Activated CD4-positive, CD25-positive, alpha-beta regulatory T cell treated with anti-CD3 and anti-CD28 coated beads, Interleukin-2, amount 50 U/mL, for 16 hours (primary cell): ENCODE measurements around the gene FHAD1.
A peak's percentile ranks its signal among the peaks of the same experiment; 100 is the strongest.

Experiments
- DNase-seq: peaks from one replicate; pipeline ENCODE4 v3.0.0-alpha.2; 2020; ENCODE audit warnings: low read depth, low spot score

FHAD1 gene

DNA sequence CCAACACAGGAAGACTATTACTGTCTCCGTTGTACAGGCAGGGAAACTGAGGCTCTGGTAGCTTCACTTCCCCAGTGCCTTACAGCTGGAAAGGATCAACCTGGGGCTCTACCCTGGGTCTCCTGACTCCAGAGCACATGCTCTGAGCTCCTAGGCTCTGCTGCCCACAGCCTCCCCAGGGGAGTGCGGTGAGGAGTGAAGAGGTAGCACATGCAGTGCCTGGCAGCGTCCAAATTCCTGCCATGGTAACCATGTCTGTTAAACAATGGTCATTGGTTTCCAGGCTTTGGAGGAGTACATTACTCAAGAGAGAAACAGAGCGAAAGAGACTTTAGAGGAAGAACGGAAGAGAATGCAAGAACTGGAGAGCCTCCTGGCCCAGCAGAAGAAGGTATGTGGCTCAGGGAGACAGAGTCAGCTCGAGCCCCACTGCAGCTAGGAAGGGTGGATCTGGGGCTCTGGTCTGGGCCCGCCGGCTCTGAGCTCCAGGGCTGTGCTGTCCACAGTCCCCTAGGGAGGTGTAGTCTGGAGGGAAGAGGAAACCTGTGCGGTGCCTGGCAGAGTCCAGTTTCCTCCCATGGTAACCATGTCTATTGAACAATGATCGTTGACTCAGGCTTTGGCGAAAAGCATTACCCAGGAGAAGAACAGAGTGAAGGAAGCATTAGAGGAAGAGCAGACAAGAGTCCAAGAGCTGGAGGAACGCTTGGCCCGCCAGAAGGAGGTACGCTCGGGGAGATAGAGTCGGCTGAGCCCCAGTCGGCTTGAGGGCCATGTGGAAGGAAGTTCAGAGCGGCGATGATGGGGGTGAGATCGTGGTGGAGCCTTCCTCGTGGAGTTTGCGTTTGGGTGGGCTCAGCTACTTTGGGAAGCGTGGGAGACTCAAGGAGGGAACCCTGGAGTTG lies 98.0 kb downstream of the FHAD1 start:
- no peak for DNase-seq

DNA sequence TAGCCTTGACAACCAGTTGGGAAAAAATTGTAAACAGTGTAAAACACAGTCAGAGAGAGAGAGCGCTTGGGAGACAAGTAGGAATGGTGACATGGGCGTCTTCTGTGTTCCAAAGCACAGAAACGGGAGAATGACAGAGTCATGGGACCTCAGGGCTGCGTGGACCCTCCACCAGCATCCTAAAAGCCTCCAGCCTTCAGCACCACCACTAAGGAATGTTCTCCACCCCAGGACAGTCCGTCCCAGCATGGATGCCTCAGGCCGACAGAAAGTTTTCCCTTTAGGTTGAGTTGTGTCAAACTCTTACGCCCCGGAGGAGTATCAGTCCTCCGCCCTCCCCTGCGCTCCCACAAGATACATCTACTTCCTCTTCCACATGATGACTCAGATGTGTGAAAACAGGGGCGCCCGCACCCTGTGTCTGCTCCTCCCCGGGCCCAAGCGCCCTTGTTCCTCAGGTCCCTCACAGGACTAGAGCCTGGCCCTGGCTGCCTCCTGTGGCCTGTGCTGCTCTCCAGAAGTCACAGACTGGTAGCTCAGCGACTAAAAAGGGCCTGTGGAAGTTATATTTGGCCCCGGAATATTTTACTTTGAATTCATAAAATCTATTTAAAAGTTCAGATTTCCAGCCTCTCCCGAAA lies 98.8 kb downstream of the FHAD1 start:
- DNase-seq = peak; percentile 13

DNA sequence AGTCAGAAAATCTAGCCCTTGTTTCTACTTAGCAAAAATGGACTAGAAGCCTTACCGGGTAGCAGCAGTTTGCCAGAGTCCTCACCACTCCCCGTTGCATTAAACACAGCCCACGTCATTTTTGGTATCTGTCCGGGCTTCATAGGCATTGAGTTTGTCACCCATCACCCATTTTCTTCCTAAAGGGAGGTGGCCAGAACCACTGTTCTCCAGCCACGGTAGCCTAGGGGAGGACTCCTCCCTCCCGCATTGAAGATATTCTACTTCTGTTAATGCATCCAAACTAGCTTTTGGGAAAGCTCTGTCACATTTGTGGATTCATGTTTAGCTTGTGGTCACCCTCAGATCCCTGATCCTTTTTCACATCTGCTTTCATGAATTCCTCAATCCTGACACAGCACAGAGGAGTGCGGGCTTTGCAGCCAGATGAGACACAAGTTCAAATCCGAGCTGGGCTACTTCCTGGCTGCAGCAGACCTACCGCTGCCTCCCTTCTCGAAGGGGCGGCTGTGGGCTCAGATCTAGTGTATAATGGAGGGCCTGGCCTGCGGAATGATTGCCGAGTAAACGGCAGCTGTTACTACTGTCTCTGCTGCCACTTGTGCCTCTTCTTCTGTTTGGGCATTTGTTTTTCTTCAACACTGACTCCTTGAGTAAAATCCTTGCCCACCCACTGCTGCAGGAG lies 99.5 kb downstream of the FHAD1 start:
- DNase-seq = no peak

DNA sequence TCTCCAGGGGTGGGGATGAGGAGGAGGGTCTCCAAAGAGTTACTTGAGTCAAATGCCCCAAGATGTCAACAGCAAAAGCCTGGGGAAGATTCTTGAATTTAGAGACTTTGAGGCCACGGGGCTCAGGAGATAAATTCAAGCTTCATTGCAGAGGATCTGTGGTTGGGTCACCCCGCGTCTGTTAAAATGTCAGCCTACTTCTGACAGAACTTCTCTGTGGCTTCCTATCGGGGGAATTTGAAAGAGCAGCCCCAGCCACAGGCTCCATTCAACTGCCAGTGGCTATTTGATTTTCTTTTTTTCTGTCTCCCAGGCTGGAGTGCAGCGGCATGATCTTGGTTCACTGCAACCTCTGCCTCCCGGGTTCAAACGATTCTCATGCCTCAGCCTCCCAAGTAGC lies 100.2 kb downstream of the FHAD1 start:
- DNase-seq = no peak

DNA sequence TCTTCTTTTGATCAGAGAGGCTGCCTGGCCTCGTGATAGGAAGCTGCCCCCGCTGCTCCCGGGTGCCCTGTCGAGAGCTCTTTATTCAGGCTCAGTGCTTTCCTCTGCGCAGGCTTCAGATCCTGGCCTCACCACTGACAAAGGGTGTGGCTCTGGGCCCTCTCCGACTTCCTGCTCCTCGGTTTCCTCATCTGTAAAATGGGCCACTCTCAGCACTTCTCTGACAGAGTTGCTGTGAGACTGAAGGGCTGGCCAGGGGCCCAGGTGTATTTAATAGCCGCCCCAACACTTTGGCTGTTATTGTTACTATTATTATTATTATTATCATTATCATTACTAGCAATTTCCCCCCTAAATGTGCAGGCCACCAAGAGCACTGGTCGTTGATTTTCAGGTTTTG lies 101.6 kb downstream of the FHAD1 start:
- DNase-seq = no peak

DNA sequence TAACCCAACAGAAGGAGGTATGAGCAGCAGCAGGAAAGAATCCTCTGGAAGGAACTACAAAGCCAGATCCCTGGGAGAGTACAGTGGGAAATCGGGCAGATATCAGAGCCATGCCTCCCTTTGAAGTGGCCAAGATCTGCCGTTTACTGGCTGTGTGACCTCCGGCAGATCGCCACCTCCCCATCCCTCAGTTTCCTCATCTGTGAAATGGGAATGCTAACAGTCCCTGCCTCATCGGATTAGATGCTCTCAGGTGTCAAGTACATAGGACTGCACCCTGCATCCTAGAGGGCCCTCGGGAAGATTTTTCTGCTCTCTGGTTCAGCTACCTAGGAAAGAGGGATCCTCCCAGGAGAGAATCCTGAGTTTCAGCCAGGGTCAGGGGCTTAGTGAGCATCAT lies 102.1 kb downstream of the FHAD1 start:
- no peak for DNase-seq

DNA sequence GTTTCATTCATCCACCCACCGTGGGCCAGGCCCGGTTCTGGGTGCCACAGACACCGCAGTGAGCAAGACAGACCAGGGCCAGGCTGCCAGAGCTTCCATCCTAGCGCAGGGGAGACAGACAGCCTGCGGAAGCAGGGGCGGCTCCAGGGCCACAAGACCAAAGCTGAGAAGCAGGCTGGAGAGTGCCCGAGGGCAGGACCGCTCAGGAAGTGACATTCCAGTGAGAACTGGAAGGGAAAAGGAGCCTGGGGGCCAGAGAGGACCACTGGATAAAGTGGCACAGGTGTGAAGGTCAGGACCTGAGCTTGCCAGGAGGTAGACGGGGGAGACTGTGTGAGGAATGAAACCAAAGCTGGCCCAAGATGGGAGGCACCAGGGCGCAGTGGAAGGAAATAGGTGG lies 103.1 kb downstream of the FHAD1 start:
- DNase-seq = no peak

DNA sequence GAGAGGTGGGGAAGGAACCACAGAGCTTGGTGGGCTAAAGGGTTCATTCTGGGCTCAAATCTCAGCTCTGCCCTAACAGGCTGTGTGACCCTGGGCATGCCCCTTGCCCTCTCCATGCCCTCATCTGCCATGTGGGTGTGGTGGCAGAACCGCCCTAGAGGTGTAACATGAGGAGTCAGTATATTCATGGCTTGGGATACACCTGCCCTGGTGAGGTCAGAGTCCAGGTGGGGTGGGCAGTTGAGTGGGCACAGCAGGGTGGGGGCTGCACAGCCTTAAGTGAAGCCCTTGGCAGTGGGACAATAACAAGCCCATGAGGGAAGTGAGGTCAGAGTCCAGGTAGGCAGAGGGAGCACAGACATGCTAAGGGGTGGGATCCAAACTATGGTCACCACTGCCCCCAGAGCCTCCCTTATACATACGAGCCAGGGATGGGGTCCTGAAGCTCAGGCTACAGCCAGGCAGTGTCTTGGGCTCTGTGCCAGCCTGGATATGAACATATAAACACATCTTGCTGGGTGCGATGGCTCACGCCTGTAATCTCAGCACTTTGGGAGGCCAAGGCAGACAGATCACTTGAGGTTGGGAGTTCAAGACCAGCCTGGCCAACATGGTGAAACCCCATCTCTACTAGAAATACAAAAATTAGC lies 103.7 kb downstream of the FHAD1 start:
- no peak for DNase-seq

DNA sequence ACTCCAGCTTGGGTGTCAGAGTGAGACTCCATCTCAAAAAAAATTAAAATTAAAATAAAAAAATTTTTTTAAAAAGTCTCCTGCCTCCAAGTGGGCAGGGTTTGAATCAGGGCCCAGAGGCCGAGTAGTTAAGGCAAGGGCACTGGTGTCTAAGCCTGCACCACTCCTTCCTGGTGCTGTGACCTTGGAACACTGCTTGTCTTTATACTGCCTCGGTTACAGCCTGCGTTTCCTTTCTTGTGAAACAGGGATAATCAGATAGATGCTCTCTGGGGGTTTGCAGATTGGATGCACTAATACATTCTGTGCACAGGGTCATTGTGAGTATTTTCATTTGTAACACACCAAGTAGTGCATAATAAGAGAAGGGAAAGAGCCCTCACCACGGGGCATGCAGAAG lies 104.3 kb downstream of the FHAD1 start:
- no peak for DNase-seq

DNA sequence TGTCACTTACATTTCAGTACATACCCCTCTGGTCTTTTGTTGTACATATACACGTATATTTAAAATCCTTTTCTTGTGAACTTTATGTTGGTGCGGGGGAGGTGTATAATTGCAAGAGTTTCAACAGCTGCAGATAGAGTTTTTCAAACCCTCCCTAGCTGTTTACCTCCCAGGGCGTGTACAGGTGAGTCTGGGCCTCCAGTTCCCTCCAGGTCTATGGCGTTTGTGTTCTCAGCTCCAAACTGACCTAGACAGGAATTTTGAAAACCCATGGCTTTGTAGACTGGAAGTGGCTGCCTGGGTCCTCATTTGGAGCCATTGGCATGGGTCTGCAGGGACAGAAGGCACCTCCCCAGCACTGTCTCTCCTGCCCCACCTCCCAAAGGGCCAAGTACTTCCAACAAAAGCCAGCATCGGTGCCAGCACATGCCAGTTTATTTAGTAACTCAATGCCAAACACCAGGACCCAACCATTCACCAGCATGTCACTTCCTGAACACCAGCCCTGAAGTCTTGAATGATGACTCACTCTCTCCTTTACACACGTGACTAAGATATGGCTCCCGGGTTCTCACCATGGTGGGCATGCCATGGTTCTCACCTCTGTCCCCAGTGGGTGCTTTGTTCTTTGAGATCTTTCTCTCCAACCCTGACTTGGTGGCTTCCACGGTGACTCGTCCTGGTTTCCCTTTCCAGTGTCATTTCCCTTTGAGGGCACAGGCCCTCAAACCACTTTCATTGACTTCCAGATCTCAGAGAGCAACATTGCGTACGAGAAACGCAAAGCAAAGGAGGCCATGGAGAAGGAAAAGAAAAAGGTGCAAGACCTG lies 105.3 kb downstream of the FHAD1 start:
- no peak for DNase-seq

DNA sequence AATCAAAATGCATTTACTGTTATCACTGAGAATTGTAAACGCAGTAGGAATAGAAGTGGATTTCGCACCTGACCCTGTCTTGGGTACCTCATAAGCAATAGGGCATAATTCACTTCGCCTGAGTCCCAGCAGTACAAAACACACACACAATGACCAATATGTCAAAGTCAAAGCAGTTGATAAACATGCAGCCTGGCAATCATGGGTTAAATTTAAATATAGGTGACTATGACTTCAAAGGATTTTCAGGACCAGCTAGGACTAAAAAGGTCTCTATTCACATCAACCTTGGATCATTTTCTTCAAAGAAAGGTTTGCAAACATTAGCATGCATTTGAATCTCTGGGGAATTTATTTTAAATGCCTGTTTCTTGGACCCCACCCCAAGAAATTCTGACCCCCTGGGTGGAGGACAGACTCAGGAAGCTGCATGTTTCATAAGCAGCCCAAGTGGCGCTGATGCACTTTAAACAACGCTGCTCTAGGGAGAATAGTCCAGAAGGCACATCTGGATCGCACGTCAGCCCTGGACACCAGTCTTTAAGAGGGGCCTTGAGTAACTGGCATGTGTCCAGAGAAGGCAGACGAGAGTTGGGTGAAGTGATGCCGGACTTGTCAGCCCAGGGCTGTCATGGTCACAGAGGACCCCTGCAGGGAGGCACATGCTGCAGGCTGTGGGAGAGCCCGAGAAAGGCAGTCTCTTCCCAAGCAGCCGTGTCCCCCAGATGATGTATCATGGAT lies 107.0 kb downstream of the FHAD1 start:
- no peak for DNase-seq

DNA sequence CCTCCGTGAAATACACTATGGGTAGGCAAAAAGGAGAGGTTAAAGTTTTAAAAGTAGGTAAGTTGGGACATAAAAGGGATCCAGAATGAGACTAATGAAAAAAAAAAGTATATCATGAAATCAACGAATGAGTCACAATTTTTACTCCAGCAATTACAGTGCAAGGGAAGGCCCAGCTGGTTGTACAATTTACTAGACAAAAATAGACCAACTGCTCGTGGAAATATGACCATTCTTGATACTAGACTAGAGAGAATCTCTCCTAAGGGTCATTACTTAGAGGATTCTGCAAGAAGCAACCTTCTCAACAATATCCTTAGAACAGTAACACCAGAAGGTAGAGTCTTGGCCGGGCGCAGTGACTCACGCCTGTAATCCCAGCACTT lies 107.5 kb downstream of the FHAD1 start:
- no peak for DNase-seq

DNA sequence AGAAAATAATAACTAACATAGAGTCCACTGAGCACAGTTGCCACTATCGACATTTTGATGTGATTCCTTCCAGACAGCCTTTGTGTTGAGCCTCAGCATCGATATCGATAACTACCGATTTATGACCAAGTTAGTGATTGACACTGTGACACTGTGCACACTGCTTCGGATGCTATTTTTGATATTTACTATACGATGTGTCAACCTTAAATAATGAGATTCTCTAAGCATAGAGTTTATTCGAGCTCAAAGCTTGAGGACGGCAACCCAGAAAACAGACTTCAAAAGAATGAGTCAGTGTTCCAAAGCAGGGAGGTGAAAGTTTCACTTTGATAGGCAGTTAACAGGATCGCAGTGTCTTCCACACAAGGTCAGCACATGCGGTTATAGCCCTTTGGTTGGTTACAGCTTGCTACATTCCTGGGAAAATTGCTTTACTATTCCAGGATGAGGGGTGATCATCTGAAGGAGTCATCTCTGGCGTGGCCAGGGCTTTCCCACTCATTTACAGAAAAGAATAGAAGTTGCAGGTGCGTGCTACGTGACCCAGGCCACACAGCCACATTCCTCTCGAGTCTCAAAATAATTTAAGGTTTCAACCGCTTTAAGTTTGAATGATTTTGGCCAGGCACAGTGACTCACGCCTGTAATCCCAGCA lies 109.1 kb downstream of the FHAD1 start:
- no peak for DNase-seq

DNA sequence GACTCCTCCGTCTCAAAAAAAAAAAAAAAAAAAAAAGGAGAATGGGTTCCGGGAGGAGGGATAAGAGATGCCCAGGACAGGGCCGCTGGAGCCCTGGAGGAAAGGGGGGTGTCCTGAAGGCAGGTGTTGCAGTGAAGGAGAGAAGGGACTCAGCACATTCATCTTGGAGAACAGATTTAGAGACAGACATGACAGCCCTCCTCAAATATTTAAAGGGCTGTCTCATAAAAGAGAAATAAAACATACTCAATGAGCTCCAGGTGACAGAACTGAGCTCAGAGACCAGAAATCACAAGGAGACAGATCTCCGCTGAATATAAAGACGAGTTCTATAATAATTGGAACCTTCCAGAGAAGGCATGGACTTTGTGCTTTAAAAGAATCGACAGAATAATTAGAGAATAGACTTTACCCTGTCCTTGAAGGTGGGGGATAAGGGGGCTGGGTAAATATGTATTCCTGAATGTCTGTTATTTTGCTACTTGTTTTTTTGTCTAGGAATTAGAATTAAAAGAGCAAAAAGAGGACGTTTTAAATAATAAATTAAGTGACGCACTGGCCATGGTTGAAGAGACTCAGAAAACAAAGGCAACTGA lies 110.7 kb downstream of the FHAD1 start:
- DNase-seq = no peak

DNA sequence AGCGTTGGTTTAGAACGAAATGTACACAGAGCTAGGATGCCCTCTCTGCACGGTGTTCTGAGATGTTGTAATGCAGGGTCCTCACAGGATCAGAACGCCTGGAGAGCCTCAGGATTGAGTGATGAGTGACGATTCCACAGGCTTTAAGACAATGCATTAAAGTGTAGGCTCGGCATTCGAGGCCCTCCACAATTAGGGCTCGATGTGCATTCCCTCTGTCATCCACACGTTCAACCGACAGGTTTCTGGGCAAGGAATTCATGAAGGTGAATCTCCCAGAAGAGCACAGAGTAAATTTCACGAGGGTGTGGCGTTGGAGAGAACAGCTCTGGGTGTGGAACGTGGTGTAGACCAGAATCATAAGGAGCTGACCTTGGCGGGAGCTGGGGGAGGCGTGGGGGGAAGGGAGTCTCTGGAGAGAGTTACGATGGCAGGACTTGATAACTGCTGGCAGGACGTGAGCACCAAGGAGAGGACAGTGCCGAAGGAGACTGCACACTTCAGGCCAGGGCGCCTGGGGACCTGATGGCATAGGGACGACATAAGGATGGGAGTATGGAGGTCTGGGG lies 111.6 kb downstream of the FHAD1 start:
- DNase-seq = no peak

DNA sequence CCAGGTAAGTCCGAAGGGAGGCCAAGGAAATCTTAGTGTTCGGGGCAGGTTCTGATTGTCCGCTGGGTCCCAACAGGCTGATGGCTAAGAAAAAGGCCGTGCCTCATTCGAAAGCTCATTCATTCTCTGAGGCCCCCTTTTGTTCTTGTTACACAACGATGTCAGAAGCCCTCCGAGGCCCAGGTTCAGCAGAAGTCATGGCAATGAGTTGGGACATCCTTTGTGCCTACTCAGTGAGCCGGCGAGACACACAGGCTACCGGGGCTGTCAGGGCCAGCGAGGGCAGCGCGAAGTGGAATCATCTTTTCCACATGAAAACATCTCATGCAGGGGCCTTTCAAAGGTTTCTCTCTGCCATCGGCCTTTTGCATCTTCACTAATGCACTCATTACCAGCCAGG lies 113.7 kb downstream of the FHAD1 start:
- no peak for DNase-seq

DNA sequence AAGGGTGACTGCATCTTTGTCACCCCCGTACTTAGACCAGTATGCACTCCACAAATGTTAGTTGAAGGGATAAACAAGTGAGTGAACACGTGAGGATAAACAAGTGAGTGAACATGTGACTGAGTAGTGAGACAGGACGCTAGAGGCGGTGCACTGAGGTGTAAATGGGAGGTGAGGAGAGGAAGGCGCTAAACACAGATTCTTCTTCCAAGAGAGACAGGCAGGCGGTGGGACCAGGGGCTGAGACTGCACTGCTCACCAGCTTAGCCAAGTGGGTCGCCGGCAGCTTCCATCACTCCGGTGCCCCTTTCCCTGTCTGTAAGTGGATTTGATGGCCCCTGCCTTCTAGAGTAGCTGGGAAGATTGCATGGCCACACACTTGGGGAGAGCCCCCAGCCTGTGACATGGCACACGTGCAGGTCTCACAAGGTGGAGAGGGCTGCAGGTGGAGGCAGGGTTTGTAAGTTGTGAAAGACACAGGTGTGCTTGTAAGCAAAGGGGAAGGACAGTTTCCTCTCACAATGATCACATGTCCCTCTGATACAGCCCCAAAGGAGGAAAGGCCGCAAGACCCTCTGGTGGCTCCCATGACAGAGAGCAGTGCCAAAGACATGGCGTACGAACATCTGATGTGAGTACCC lies 115.2 kb downstream of the FHAD1 start:
- no peak for DNase-seq

DNA sequence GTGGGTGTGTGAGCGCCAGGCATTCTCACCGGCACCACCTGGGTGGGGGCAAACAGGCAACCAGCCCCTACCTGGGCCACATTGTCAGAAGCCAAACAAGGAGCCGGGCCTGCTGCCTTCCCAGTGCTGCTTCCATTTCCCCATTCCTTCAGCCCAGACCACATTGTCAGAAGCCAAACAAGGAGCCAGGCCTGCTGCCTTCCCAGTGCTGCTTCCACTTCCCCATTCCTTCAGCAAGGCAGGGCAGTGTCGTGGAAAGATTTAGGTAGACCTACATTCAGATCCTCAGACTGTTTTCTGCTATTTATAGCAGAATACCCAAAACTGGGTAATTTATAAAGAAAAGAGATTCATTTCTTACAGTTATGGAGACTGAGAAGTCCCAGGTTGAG lies 115.7 kb downstream of the FHAD1 start:
- no peak for DNase-seq

DNA sequence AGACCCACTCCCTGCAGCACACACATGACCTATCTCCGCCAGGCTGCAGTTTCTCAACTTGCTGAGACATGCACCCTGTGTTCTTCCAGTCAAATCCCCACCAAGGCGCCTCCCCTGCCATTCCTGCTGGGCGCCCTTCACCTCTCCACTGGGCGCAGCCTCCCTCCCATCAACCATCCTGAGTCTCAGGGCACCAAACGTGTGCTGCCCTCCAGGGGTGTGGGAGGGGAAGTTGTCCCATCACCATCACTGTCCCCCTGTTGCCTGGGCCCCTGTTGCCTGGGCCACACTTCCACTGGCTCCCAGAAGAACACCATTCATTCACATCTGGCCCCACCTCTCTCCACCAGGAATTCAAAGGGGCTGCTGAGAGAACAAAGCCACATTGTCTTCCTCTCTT lies 117.7 kb downstream of the FHAD1 start:
- no peak for DNase-seq
